AG04449 (cell line): ENCODE results near the gene SSTR3.

ENCODE experiments used
- CTCF ChIA-PET: fragments of 350-600 bp; formaldehyde crosslinking; extraction: SDS; loops from one replicate; lab custom pipeline; 2021; ENCODE audit warnings: antibody characterized with exemption; lab: Yijun Ruan, JAX
- POLR2A ChIA-PET: fragments of 400-600, 350-600 bp; formaldehyde crosslinking; extraction: SDS; loops from one replicate; lab custom pipeline; 2020; ENCODE audit warnings: antibody characterized with exemption, inconsistent platforms; lab: Yijun Ruan, JAX
- DNase-seq: peaks from one replicate; pipeline ENCODE4 v3.0.0-alpha.2; 2010; ENCODE audit warnings: low read depth, low spot score
- H3K4me3 ChIP-seq: 2 replicates; pipeline ENCODE4 v1.5.1; 2011; ENCODE audit warnings: low read depth, mild to moderate bottlenecking, control low read depth, low read length
- CTCF ChIP-seq: IDR thresholded peaks from one replicate; pipeline ENCODE4 v1.5.1; 2011; ENCODE audit warnings: mild to moderate bottlenecking, moderate library complexity, low read length, control low read depth, inconsistent platforms; ENCODE audit not compliant: insufficient read depth; ENCODE audit errors: missing control alignments

The SSTR3 gene

DNA sequence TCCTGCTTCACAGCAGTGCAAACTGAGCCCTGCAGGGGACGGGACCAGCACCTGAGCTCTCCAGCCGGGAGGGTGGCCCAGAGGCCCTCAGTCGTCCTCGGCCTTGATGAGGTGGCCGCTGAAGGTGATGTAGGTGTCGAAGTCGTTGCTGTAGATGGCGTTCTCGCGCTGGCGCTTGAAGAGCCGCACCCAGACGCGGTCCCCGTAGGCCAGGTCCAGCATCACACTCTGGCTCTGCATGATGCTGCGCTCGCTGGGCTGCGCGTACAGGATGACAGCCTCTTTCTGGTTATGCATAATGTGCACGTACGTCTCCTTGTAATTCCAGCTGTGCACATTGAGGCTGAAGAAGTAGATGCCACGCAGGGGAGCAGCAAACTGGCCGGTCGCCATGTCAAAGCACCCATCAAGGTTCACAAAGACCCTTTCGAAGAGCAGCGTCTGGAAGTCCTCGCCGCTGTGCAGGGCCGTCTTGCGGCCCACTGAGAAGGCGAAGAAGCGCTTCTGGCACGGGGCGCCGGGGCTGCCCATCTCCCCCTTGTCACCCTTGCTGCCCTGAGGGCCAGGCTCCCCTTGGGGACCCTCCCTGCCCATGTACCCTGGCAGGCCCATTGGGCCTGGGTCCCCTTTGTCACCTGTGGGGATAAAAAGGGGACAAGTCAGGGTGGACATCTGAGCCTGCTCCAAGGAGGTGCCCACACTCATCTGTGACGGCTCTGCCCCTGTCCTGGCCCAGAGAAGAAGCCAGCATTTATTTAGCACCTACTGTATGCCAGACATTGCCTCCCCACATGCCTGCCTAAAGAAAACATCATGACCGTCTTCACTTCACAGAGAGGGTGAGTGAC, 30.0 kb downstream of the SSTR3 start:
- ChIA-PET POLR2A (no interaction called here), CTCF (no interaction called here)
- no peak for DNase-seq
- H3K4me3 ChIP-seq, result no peak overlapping the region
- TF ChIP-seq CTCF, result no peak

DNA sequence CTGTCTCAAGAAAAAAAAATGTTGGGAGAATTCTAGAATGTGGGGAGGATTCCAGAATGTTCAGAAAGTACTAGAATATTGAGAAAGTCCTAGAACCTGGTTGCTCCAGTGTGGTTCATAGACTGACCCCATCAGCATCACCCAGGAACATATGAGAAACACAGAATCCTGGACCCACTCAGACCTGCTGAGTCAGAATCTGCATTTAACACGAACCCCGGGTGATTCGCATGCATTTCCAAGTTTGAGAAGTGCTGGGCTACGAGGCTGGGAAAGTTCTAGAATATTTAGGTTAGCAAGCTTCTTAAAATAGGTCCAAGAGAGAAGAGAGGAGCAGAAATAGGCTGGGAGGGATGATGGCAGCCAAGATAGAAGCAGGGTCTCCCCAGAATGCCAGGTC, 30.6 kb downstream of the SSTR3 start:
- H3K4me3 ChIP-seq, result no peak overlapping the region
- TF ChIP-seq CTCF, result no peak
- ChIA-PET POLR2A (no interaction called here), CTCF (no interaction called here)
- no peak for DNase-seq

DNA sequence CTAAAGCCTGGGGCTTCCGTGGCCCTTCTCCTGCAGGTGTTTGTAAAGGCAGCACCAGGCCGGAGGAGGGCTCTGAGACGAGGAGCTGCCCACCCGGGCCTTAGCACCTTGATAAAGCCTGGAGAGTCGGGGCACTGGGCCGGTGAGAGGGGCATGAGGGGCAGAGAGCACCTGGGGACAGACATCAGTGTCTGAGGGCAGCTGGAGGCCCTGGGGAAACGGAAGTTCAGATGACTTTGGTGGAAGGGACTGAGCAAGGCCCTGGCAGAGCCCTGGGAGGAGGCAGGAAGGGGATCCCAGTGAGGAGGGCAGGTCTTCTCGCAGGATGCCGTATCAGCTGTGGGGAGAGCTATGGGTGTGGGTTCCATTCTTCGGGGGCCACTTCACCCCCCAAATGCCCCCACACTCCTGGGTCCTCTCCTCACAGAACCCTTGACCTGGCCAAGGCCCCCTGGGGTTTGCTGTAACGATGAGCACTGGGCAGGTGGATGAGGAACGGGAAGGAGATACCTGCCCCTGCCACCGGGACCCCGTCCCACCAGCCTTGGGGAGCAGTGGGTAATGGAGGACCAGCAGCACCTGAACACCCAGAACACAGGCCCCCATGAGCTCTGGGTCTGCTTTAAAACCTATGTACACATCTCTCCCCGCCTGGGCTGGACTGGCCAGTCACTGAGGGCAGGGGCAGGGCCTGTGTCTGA, 31.6 kb downstream of the SSTR3 start:
- no peak for DNase-seq
- H3K4me3 ChIP-seq, result no peak overlapping the region
- CTCF ChIA-PET, result interaction anchor here (11.4 kb wide), 1 partner anchor 18 kb away, joined by 144 read pairs; no protein-coding TSS in a partner anchor
- TF ChIP-seq CTCF, result no peak
- POLR2A ChIA-PET, result no interaction called here

DNA sequence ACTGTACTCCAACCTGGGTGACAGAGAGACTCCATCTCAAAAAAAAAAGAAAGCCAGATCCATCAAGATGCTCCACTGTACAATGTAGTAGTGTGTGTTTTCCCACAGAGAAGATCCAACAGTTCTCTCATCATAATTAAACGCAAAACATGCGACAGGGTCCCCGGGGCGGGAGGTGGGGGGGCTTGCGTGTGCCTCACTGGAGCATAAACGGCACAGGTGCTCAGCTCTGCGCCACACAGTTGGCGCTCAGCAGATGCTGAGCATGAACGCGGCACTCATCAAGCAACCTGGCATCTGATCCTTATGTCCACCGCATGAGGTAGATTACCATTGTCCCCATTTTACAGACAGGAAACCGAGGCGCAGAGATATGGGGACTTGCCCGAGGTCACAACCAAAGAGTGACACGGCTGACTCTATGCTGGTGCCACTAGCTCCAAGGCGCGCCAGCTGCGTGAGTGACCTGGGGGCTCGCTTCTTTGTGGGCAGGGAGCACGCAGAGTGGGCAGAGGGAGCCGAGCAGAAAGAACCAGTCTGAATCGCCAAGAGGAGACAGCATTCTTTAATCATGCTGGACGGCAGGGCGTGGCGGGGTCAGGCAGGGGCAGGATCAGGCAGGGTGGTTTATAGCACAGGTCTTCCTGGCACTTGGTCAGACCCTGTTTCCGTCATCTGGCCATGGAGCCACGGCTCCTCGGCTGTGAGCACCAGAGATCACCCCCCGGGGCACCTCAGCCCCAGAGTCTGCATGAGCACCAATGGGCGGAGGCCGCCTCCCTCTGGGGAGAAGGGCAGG, 32.5 kb downstream of the SSTR3 start:
- CTCF ChIA-PET, result interaction anchor here (11.4 kb wide), 1 partner anchor 19 kb away, joined by 144 read pairs; no protein-coding TSS in a partner anchor

GRCh38 chr22:37179126-37179470, 33.2 kb downstream of the SSTR3 start:
- ChIA-PET POLR2A (no interaction called here), CTCF (interaction anchor here (1.7 to 11.4 kb wide), 2 partner anchors 12 to 20 kb away, joined by 11 to 144 read pairs; no protein-coding TSS in a partner anchor)
- H3K4me3 ChIP-seq, result no peak overlapping the region
- DNase-seq, result no peak
- no peak for TF ChIP-seq CTCF

More for the DNA sequence above, 32.5 kb downstream of the SSTR3 start:
- TF ChIP-seq CTCF, result no peak
- no peak for DNase-seq
- POLR2A ChIA-PET, result no interaction called here
- H3K4me3 ChIP-seq, result no peak overlapping the region
